ENCODE results near the gene MRPL12.
A peak's percentile ranks its signal among the peaks of the same experiment; 100 is the strongest.

Gene MRPL12

GRCh38 chr17:81683208-81683583, 20.0 kb upstream of the MRPL12 start:
- no peak for DNase-seq

- DNase-seq = peak; percentile 100
Measured at GRCh38 chr17:81683584-81684441, 19.4 kb upstream of the MRPL12 start, which contains the start of the genes ARL16 and HGS. ARL16 (minus strand) TSS chr17:81683797; CDS start chr17:81683753, 44 bp downstream. HGS (plus strand) TSS chr17:81684011; CDS start chr17:81684067, 56 bp downstream.

- DNase-seq = peak; percentile 24
Measured at GRCh38 chr17:81684442-81684911, 18.7 kb upstream of the MRPL12 start.

GRCh38 chr17:81685108-81685507, 18.1 kb upstream of the MRPL12 start:
- no peak for DNase-seq

GRCh38 chr17:81686614-81687013, 16.6 kb upstream of the MRPL12 start:
- DNase-seq = no peak

GRCh38 chr17:81687770-81688541, 15.2 kb upstream of the MRPL12 start:
- DNase-seq = no peak

- no peak for DNase-seq
Measured at GRCh38 chr17:81688616-81689015, 14.6 kb upstream of the MRPL12 start.

- DNase-seq = no peak
Measured at GRCh38 chr17:81690066-81690465, 13.1 kb upstream of the MRPL12 start.

GRCh38 chr17:81690549-81690948, 12.6 kb upstream of the MRPL12 start:
- no peak for DNase-seq

GRCh38 chr17:81691196-81691595, 12.0 kb upstream of the MRPL12 start:
- no peak for DNase-seq

GRCh38 chr17:81691608-81692007, 11.6 kb upstream of the MRPL12 start:
- no peak for DNase-seq

GRCh38 chr17:81693509-81694210, 9.5 kb upstream of the MRPL12 start:
- DNase-seq = no peak

- DNase-seq = no peak
Measured at GRCh38 chr17:81694810-81695209, 8.4 kb upstream of the MRPL12 start.

GRCh38 chr17:81695211-81695610, 8.0 kb upstream of the MRPL12 start:
- DNase-seq = no peak

- no peak for DNase-seq
Measured at GRCh38 chr17:81695801-81696200, 7.4 kb upstream of the MRPL12 start.

GRCh38 chr17:81696218-81696941, 6.8 kb upstream of the MRPL12 start:
- no peak for DNase-seq

GRCh38 chr17:81697261-81698044, 5.7 kb upstream of the MRPL12 start:
- no peak for DNase-seq

GRCh38 chr17:81700353-81701287, 2.5 kb upstream of the MRPL12 start:
- no peak for DNase-seq

GRCh38 chr17:81701288-81702071, 1.7 kb upstream of the MRPL12 start:
- no peak for DNase-seq

Data from eye (tissue), 1 donor.